SH-SY5Y (cell line): ENCODE results near the gene DNER.

Source experiments
- GATA2 ChIP-seq: IDR thresholded peaks from 2 replicates; pipeline ENCODE4 v1.6.1; 2011; ENCODE audit warnings: mild to moderate bottlenecking, low read depth, low read length
- GATA3 ChIP-seq: IDR thresholded peaks from 2 replicates; pipeline ENCODE4 v1.6.1; 2011; ENCODE audit warnings: low read depth, mild to moderate bottlenecking, low read length, moderate library complexity

DNA sequence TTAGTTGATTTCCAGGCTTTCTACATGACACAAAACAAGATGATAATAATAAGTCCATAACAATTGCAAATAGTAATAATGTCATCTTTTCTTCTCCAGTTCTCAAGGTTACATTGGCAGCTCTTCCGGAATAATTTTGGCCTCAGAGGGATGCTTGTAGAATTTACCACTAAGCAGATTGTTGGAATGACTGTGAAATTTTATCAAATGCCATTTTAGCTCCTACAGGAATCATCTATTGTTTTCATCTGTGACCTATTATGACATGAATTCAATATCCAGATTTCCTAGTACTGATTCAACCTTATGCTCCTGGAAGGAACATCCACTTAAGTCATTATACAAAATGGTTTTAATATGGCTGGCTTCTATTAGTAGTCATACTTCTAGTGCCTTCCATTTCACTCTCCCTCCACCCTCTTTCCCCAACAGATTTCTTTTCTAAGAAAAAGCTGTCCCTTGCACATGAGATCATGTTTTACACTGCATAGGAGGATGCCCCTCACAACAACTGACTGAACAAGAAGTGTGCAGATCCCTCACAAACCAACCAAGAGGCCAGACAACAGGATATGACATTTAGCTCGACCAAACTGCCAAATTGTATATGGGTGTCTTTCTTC, 200.0 kb downstream of the DNER start:
- TF ChIP-seq GATA2 (no peak), GATA3 (no peak)
